T-helper 1 cell treated with Interleukin-12 subunit alpha and Interleukin-12 subunit beta and Interleukin-4 antibody, amounts not matched to agents 30 μg/mL and 1 μg/mL, for 36 hours (primary cell): ENCODE measurements around the gene EYA4.

Experiments
- H3K27ac Mint-ChIP-seq: one replicate; pipeline ENCODE4 v1.8.0; 2021; ENCODE audit warnings: mild to moderate bottlenecking, mixed read lengths
- H3K27me3 Mint-ChIP-seq: one replicate; pipeline ENCODE4 v1.8.0; 2021; ENCODE audit warnings: low read depth, mixed read lengths
- H3K36me3 Mint-ChIP-seq: one replicate; pipeline ENCODE4 v1.8.0; 2021; ENCODE audit warnings: low read depth, mixed read lengths
- H3K4me1 Mint-ChIP-seq: one replicate; pipeline ENCODE4 v1.8.0; 2021; ENCODE audit warnings: low read depth, mixed read lengths
- H3K4me3 Mint-ChIP-seq: one replicate; pipeline ENCODE4 v1.8.0; 2021; ENCODE audit warnings: mild to moderate bottlenecking, moderate library complexity, mixed read lengths
- H3K9me3 Mint-ChIP-seq: one replicate; pipeline ENCODE4 v1.8.0; 2021; ENCODE audit warnings: mixed read lengths

EYA4 gene

GRCh38 chr6:133478673-133479072, 237.5 kb downstream of the EYA4 start:
- Mint-ChIP-seq H3K36me3 (no peaks in the 10 kb centered on the region), H3K4me1 (no peaks in the 10 kb centered on the region), H3K27me3 (no peaks in the 10 kb centered on the region), H3K4me3 (no peak overlapping the region), H3K27ac (no peak overlapping the region), H3K9me3 (no peaks in the 10 kb centered on the region)

- no peak overlapping the region for H3K4me3 Mint-ChIP-seq
- no peaks in the 10 kb centered on the region for H3K36me3 Mint-ChIP-seq
- H3K27ac Mint-ChIP-seq: no peak overlapping the region
- no peaks in the 10 kb centered on the region for H3K9me3 Mint-ChIP-seq
- H3K4me1 Mint-ChIP-seq: no peaks in the 10 kb centered on the region
- no peaks in the 10 kb centered on the region for H3K27me3 Mint-ChIP-seq
These were observed 246.0 kb downstream of the EYA4 start for GRCh38 chr6:133487174-133487573.

- no peaks in the 10 kb centered on the region for H3K4me1 Mint-ChIP-seq
- no peak overlapping the region for H3K27ac Mint-ChIP-seq
- no peaks in the 10 kb centered on the region for H3K36me3 Mint-ChIP-seq
- H3K4me3 Mint-ChIP-seq: no peak overlapping the region
- H3K9me3 Mint-ChIP-seq: no peaks in the 10 kb centered on the region
- no peaks in the 10 kb centered on the region for H3K27me3 Mint-ChIP-seq
These were observed 254.2 kb downstream of the EYA4 start for GRCh38 chr6:133495205-133495903.

GRCh38 chr6:133499662-133500061, 258.5 kb downstream of the EYA4 start:
- H3K27ac Mint-ChIP-seq: no peak overlapping the region
- no peaks in the 10 kb centered on the region for H3K27me3 Mint-ChIP-seq

DNA sequence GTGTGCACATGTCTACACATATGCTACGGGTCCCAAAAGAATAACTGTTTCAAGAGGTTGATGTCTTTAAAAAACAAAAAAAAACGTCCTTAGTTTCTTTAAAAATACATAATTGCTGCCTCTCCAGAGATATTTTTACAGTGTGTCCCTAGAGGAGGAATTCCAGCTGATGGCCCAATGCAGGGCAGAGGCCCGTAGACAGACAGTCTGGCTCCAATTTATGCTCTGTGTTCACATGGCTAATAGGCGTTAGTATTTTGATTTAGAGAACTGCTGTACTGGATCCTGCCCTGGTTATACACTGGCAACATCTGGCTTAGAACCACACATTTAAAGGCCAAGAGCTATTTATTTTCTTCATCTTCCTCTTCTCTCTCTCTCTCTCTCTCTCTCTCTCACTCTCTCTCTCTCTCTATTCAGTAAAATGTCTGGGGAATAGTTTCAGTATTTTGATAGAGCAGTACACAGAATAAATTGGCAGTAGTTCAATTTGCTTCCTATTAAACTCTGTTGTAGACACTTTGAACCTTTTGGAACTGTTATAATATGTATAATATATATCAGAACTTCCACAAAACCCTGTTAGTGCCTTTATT, 260.6 kb downstream of the EYA4 start:
- H3K36me3 Mint-ChIP-seq: no peaks in the 10 kb centered on the region
- no peak overlapping the region for H3K4me3 Mint-ChIP-seq
- H3K9me3 Mint-ChIP-seq: no peaks in the 10 kb centered on the region
- H3K27me3 Mint-ChIP-seq: no peaks in the 10 kb centered on the region
- H3K27ac Mint-ChIP-seq: no peak overlapping the region
- H3K4me1 Mint-ChIP-seq: no peaks in the 10 kb centered on the region

More at GRCh38 chr6:133499662-133500061, 258.5 kb downstream of the EYA4 start:
- no peaks in the 10 kb centered on the region for H3K4me1 Mint-ChIP-seq
- no peaks in the 10 kb centered on the region for H3K9me3 Mint-ChIP-seq
- H3K4me3 Mint-ChIP-seq: no peak overlapping the region
- H3K36me3 Mint-ChIP-seq: no peaks in the 10 kb centered on the region

GRCh38 chr6:133502441-133503335, 261.5 kb downstream of the EYA4 start:
- Mint-ChIP-seq H3K4me1 (no peaks in the 10 kb centered on the region), H3K4me3 (no peak overlapping the region)

DNA sequence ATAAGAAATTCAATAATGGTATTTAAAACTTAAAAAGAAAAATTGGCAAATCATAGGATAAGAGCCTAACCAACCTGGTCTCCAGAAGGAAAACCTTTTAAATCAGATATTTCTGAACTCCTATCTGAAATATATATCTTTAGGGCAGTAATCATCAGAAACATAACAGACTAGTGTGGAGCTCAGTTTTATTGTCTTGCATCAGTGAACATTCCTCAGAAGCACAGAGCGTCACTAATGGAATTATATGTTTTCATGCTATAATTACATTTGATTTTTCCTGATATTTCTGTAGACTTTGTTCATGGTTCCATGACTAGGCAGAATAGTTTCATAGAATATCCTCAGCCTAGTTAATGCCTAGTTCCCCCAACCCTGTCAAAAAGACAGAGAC, 262.2 kb downstream of the EYA4 start:
- Mint-ChIP-seq H3K27ac (no peak overlapping the region), H3K9me3 (no peaks in the 10 kb centered on the region), H3K4me3 (no peak overlapping the region), H3K27me3 (no peaks in the 10 kb centered on the region), H3K36me3 (no peaks in the 10 kb centered on the region), H3K4me1 (no peaks in the 10 kb centered on the region)

More at GRCh38 chr6:133502441-133503335, 261.5 kb downstream of the EYA4 start:
- Mint-ChIP-seq H3K27me3 (no peaks in the 10 kb centered on the region), H3K9me3 (no peaks in the 10 kb centered on the region), H3K36me3 (no peaks in the 10 kb centered on the region), H3K27ac (no peak overlapping the region)

- Mint-ChIP-seq H3K4me3 (no peak overlapping the region), H3K9me3 (no peaks in the 10 kb centered on the region), H3K27ac (no peak overlapping the region), H3K4me1 (no peaks in the 10 kb centered on the region), H3K27me3 (peaks cover under 1% of the 10 kb centered on the region), H3K36me3 (no peaks in the 10 kb centered on the region)
These were observed 263.0 kb downstream of the EYA4 start for GRCh38 chr6:133504158-133504557.

- no peaks in the 10 kb centered on the region for H3K36me3 Mint-ChIP-seq
These were observed 263.6 kb downstream of the EYA4 start for GRCh38 chr6:133504761-133505160.

GRCh38 chr6:133505681-133506080, 264.5 kb downstream of the EYA4 start:
- Mint-ChIP-seq H3K9me3 (no peaks in the 10 kb centered on the region), H3K36me3 (no peaks in the 10 kb centered on the region)

More at GRCh38 chr6:133504761-133505160, 263.6 kb downstream of the EYA4 start:
- Mint-ChIP-seq H3K4me3 (no peak overlapping the region), H3K9me3 (no peaks in the 10 kb centered on the region), H3K4me1 (no peaks in the 10 kb centered on the region), H3K27ac (no peak overlapping the region), H3K27me3 (peaks cover 3% of the 10 kb centered on the region)

GRCh38 chr6:133512410-133513016, 271.4 kb downstream of the EYA4 start:
- H3K4me3 Mint-ChIP-seq: no peak overlapping the region
- H3K9me3 Mint-ChIP-seq: no peaks in the 10 kb centered on the region
- H3K36me3 Mint-ChIP-seq: no peaks in the 10 kb centered on the region
- no peak overlapping the region for H3K27ac Mint-ChIP-seq
- H3K4me1 Mint-ChIP-seq: no peaks in the 10 kb centered on the region
- peaks cover 3% of the 10 kb centered on the region for H3K27me3 Mint-ChIP-seq

More at GRCh38 chr6:133505681-133506080, 264.5 kb downstream of the EYA4 start:
- no peak overlapping the region for H3K4me3 Mint-ChIP-seq
- no peaks in the 10 kb centered on the region for H3K4me1 Mint-ChIP-seq
- H3K27me3 Mint-ChIP-seq: peaks cover 3% of the 10 kb centered on the region
- H3K27ac Mint-ChIP-seq: no peak overlapping the region

DNA sequence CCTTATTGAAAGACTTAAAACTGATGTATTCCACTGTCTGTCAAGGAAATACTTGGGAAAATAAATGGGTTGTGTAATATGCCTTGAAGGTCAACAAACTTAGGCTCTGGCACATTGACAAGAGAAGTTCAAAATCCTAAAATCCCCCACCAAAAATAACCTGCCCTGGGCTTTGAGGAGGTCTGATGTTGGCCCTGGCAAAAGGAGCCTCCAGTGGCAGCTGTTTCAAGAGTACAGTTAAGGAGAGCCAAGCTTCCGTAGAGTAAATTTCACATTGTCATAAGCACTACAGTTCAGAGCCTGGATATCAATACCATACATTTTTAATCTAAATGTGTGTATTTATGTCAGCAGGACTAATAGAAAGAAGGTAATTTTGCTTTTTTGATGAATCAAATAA, 282.7 kb downstream of the EYA4 start:
- Mint-ChIP-seq H3K27me3 (no peaks in the 10 kb centered on the region), H3K27ac (no peak overlapping the region), H3K9me3 (no peaks in the 10 kb centered on the region), H3K36me3 (no peaks in the 10 kb centered on the region), H3K4me3 (no peak overlapping the region), H3K4me1 (no peaks in the 10 kb centered on the region)

DNA sequence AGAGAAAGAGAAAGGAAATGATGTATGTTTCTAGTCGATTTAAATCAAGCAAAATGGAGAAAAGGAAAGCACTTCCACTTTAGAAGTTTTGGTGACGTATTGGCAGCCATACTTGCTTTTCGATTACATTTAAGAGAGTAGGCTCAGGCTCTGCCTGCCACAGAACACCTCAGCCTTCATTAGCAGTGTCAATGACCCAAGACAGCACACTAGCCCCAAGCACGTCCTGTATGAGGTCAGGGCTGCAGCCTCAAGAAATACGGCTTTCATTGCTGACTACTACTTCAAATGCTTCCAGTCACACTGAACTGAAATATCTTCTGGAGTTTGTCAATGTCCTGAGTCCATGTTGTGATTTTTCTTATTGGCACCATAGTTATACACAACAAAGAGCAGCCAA, 285.3 kb downstream of the EYA4 start:
- no peaks in the 10 kb centered on the region for H3K4me1 Mint-ChIP-seq
- no peak overlapping the region for H3K4me3 Mint-ChIP-seq
- H3K9me3 Mint-ChIP-seq: no peaks in the 10 kb centered on the region
- no peaks in the 10 kb centered on the region for H3K36me3 Mint-ChIP-seq
- H3K27me3 Mint-ChIP-seq: no peaks in the 10 kb centered on the region
- H3K27ac Mint-ChIP-seq: no peak overlapping the region

- Mint-ChIP-seq H3K4me3 (no peak overlapping the region), H3K27me3 (no peaks in the 10 kb centered on the region), H3K4me1 (no peaks in the 10 kb centered on the region), H3K9me3 (no peaks in the 10 kb centered on the region), H3K36me3 (no peaks in the 10 kb centered on the region), H3K27ac (no peak overlapping the region)
These were observed 287.4 kb downstream of the EYA4 start for GRCh38 chr6:133528566-133528965.
